Measurements from ENCODE around the gene FGR.
A peak's percentile ranks its signal among the peaks of the same experiment; 100 is the strongest.
"Not testable (repeated sequence)": the region's sequence is repeated elsewhere in the genome, so short reads cannot be mapped to it uniquely, and the experiment has no call there.

The FGR gene

DNA sequence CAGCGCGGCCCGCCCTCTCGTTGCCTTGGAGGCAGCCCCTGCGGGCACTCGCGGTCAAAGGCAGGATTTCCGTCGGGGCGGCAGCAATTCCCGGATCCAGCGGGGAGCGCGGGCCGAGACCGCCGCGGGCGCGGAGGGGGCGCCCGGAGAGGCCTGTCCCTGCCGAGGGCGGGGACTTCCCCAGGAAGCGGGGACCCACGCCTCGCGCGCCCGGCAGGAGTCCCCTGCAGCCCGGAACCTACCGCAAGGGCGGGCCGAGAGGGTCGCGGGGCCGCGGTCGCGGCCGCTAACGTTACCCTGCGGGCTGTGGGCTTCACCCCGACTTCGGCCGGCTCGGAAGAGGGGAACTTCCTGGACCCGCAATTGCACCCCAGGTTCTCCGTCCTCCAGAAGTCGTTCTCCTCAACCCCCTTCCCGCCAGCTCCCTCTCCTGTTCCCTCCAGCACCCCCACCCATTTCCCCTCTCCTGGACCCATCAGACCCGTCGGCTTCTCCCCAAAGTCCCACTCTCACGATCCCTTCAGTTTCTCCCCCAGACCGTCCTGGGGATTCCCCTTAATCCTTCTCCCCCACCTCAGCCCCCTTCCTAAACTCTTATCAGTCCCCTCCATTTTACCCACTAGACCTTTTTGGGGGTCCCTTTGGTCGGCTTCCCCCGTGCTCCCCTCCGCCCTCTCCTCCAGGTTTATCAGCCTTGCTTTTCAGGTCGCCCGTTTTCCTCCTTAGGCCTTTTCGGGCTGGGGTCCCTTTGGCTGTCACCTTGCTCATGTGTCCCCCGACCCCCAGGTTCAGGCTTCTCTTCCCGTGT, 604 bp downstream of the FGR start:
- peak; percentile 34 for DNase-seq

DNA sequence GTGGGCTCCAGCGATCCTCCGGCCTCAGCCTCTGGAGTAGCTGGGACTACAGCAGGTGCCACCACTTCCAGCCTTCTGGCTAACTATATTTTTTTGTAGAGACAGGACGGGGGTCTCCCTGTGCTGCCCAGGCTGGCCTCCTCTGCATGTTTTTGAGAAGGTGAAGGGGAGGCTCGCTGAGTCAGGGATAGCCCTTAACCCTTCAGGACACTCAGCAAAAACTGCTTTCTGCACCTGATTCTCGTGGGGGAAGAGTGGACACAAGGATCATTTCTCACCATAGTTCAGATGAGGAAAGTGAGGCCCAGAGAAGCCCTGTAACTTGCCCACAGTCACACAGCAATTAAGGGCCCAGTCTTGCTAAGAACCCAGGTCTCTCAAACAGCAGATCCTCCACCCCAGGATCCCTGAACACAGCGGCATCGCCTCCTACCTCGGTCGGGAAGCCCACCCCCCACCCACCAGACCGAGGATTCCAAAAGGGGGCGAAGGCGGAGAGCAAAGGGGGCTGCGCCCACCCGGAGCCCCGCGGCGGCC, 1.3 kb downstream of the FGR start:
- DNase-seq: no peak

GRCh38 chr1:27633298-27633610, 1.7 kb downstream of the FGR start:
- no peak for DNase-seq

DNA sequence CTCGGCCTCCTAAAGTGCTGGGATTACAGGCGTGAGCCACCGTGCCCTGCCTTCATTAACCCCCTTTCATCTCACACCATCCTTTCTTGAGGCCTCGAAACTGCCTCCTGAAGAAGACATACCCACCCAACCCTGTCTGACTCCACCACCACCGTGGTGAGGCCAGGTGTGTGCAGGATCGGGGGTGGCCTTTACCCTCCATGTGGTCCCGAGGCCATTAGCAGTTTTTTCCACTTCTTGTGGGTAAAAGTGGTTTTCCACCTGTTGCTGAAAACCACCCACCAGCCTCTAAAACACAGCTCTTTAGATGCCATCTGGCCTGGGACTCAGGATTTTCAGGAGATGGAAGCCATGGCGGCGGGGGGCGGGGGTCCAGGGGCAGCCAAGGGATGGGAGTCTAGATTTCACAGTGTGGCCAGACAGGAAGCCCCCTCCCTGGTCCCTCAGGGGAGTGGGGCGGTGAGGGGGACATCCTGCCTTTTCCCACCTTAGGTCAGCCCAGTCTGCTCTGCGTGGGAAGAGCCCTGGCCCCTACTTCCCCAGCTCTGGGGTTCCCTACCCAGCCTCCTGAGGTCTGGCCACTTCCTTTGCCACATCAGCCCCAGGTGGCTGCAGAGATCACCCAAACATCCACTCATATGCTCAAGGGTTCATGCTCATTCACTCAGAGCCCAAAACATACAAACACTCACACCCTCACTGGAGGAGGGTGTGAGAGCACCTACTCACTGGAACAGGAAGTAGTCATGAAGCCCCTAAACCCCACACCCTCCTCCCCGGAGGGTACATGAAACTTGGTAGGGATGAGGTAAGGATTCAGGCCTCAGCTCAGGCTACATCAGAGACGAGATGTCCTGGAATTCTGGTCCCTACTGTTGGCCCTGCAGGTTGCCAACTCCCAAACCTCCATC, 2.3 kb downstream of the FGR start:
- DNase-seq: peak; percentile 71

- no peak for DNase-seq
Observed at GRCh38 chr1:27630859-27631491, 4.0 kb downstream of the FGR start.

- no peak for DNase-seq
Observed at GRCh38 chr1:27628712-27629111, 6.3 kb downstream of the FGR start.

- DNase-seq: not testable (repeated sequence)
Observed at GRCh38 chr1:27627733-27628132, 7.3 kb downstream of the FGR start.

DNA sequence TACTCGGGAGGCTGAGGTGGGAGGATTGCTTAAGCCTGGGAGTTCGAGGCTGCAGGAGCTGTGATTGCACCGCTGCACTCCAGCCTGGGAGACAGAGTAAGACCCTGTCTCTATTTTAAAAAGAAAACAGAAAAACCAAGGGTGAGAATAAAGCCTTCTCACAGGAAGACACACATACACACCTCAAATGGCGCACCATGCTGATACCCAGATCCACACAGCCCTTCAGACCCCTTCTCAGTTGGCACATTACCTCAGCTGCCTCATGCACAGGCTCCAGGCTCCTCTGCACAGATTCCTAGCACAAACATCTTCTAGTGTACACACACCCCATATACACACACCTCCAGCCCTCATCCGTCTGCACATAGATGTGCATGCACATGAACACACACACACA, 7.9 kb downstream of the FGR start:
- no peak for DNase-seq

GRCh38 chr1:27626031-27626935, 8.7 kb downstream of the FGR start:
- DNase-seq: no peak

DNA sequence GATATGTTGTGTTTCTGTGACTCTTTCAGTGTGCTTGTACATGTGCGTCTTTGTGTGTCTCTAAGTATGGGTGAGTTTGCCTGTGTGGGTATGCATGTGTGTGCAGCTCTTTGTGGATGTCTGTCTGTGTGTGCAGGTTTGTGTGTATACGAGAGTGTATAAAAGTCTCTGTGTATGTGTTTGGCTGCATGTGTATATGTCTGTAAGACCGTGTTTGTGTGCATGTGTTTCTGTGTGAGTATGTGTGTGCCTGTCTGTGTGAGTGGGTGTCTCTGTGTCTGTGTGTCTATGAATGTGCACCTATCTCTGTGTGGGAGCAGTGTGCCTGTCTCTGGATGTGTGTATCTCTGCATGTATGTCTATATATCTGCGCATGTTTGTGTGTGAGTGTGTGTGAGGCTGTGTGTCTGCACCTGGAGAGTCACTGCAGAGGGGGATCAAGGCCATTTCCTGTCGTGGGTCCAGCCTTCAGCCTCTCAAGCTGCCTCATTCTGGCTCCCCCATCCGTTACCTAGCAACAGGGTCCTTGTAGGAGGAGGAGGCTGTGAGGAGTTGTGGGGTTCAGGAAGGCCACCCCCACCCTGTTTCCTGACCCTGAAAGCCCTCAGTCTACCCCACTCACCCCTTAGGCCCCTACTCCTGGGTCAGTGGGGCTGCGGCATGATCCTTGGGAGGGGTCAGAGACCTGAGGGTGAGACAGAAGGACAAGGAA, 10.4 kb downstream of the FGR start:
- no peak for DNase-seq

GRCh38 chr1:27623327-27624212, 11.4 kb downstream of the FGR start:
- no peak for DNase-seq

DNA sequence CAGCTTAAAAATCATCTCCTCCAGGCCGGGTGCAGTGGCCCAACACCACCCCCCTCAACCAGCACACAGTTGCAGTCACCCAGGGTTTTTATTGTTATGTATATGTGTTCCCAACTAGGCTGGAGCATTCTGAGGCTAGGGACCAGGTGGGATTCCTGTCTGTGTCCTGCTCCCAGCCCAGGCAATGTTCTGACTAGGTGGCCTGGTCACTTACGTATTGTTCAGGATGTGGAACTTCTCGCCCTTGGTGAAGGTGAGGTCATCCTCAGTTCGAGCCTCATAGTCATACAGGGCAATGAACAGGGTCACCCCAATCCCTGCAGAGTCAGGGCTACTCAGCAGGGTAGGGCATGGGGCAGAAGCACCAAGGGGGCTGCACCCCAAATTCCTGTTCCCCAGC, 12.2 kb downstream of the FGR start:
- no peak for DNase-seq

- no peak for DNase-seq
Observed at GRCh38 chr1:27621051-27621920, 13.7 kb downstream of the FGR start.

DNA sequence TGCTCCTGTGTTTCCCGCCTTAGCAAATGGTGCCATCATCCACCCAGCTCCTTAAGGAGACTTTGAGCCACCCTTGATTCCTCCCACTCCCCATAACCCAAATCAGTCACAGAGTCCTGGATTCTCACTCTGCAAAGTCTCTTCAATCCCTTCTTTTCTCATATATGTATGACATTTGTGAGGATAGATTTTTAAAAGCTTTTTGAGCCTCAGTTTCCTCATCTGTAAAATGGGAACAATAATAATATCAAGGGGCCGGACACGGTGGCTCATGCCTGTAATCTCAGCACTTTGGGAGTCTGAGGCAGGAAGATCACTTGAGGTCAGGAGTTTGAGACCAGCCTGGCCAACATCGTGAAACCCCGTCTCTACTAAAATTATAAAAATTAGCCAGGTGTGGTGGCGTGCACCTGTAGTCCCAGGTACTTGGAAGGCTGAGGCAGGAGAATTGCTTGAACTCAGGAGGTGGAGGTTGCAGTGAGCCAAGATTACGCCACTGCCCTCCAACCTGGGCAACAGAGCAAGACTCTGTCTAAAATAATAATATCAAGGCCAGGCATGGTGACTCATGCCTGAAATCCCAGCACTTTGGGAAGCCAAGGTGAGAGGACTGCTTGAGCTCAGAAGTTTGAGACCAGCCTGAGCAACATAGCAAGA, 15.1 kb downstream of the FGR start:
- not testable (repeated sequence) for DNase-seq

DNA sequence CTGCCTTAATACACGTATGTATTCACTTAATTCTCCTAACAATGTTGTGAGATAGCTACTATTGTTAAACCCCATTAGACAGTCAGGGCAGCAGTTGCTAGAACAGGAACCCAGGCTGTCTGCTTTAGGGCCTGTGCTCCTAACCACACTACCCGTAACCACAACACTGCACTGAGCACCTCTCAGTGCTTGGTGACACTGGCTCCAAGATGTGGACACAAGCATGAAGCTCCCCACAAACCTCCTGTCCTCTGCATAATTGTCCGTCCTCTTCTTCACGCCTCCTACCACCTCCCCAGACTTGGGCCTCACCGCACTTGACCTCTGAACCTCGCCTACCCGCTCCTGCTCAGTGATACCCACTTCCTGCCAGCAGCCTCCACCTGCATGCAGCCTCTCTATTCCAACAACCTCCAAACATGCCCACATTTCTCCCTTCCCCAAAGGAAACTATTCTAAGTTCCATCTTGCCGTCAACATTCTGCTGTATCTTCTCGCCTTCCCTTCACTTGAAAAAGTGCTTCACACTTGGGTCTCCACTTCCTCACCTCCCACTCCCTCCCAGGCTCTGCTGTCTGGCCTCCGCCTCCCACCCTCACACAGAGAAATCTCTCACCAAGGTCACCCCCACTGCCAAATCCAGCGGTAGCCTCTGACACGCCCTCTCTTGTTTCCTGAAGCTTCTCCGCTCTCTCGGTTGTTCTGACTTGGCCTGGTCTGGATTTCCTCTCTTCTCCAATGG, 16.5 kb downstream of the FGR start:
- peak; percentile 57 for DNase-seq

DNA sequence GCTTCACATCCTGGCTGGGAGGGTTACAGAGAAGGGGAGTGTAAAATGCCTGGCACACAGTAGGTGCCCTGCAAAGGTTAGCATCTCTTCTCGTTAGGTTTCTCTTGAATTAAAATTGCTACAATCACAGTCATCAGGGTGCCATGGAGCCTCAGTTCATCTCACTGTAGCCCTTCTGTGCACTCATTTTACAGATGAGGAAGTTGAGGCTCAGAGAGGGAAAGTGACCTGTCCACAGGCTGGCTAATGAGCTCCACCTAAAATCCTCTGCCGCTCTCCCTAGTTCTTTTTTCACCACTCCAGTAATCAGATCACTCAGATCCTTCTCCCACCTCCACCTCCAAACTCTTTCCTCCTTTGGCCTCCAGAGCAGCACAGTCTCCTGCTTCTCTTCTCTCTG, 17.6 kb downstream of the FGR start:
- no peak for DNase-seq

DNA sequence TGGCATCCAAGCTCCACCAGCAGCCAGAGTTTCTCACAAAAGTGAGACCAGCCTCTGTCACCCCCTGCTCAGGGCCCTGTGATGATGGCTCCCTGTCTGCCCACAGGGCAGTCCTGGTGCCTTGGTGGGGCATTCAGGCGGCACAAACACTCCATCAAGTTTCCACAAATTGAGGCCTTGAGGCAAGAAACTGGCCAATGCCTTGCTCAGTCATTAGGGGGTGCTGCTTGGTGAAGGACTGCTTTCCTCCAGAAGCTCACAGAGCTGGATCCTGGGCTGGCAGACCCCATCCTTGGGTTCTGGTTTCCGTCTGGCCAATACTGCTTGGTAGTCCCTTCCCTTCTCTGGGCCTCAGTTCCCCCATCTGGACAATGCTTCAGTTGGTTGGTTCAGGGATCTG, 18.5 kb downstream of the FGR start:
- DNase-seq: no peak
